Caco-2 (cell line): ENCODE results near the gene KRT85. TPM values are rescaled to one million over a fixed set of nuclear protein-coding genes. Genes with fewer than 3 reads are reported as not detected.
A peak's percentile ranks its signal among the peaks of the same experiment; 100 is the strongest.

Experiments used
- BruUV-seq: library from RNA; stranded (reverse); fragments of 400-500 nt; replicated peaks from 2 replicates; lab custom pipeline; 2021; lab: Mats Ljungman, UMichigan
- CTCF ChIA-PET: fragments of 300-600 bp; sonication (Branson Sonifier 250); formaldehyde crosslinking; loops from one replicate; lab custom pipeline; 2022; ENCODE audit warnings: antibody characterized with exemption; lab: Charles Lee
- POLR2A ChIA-PET: fragments of 300-600 bp; sonication (Branson Sonifier 250); formaldehyde crosslinking; loops from one replicate; lab custom pipeline; 2022; ENCODE audit warnings: antibody characterized with exemption; lab: Charles Lee
- DNase-seq, 2 experiments: peaks; one replicate each; pipeline versions ENCODE4 v3.0.0 to v3.0.0-alpha.2; 2020 to 2022
- H3K27me3 ChIP-seq: replicated peaks from 2 replicates; pipeline ENCODE4 v1.6.0; 2011; ENCODE audit warnings: low read length; ENCODE audit not compliant: control insufficient read depth, insufficient read depth
- H3K36me3 ChIP-seq: 2 replicates; pipeline ENCODE4 v1.5.1; 2011; ENCODE audit warnings: low read length; ENCODE audit not compliant: control insufficient read depth, insufficient read depth
- H3K4me1 ChIP-seq: fragments of 250-450 bp; sonication (Bioruptor Pico); 2 replicates; pipeline ENCODE4 v1.5.1; 2020; ENCODE audit warnings: mild to moderate bottlenecking
- H3K4me3 ChIP-seq: 2 replicates; pipeline ENCODE4 v1.5.1; 2011; ENCODE audit warnings: low read depth, mild to moderate bottlenecking, control low read depth, low read length
- H3K9me3 ChIP-seq: fragments of 250-450 bp; sonication (Bioruptor Pico); 2 replicates; pipeline ENCODE4 v1.5.1; 2020; ENCODE audit warnings: mild to moderate bottlenecking, moderate library complexity
- H3K27ac Mint-ChIP-seq: one replicate; pipeline ENCODE4 v1.8.0; 2022; ENCODE audit warnings: mixed read lengths; ENCODE audit not compliant: unreplicated experiment
- H3K27me3 Mint-ChIP-seq: one replicate; pipeline ENCODE4 v1.8.0; 2022; ENCODE audit warnings: mixed read lengths; ENCODE audit not compliant: insufficient read depth, unreplicated experiment
- H3K36me3 Mint-ChIP-seq: one replicate; pipeline ENCODE4 v1.8.0; 2022; ENCODE audit warnings: mild to moderate bottlenecking, mixed read lengths; ENCODE audit not compliant: insufficient read depth, unreplicated experiment
- H3K4me1 Mint-ChIP-seq: one replicate; pipeline ENCODE4 v1.8.0; 2022; ENCODE audit warnings: low read depth, mixed read lengths; ENCODE audit not compliant: unreplicated experiment
- H3K4me3 Mint-ChIP-seq: one replicate; pipeline ENCODE4 v1.8.0; 2022; ENCODE audit warnings: mild to moderate bottlenecking, moderate library complexity, mixed read lengths; ENCODE audit not compliant: unreplicated experiment
- H3K9me3 Mint-ChIP-seq: one replicate; pipeline ENCODE4 v1.8.0; 2022; ENCODE audit warnings: mixed read lengths; ENCODE audit not compliant: unreplicated experiment
- intact Hi-C: fragments of 100-400 bp; cut with micrococcal nuclease; formaldehyde crosslinking; loops from one replicate; pipeline ENCODE4 v1.10.0; 2022; ENCODE audit not compliant: unreplicated experiment
- total RNA-seq: library from RNA; stranded (reverse); gene quantifications from 2 replicates; pipeline ENCODE4 v1.2.3, GENCODE V29; 2022
- TF ChIP-seq, protein P1 (sequence below), 2 experiments: fragments of 200-600 bp in 1 of 2; IDR thresholded peaks; 1 replicate in 1 of 2; 2 replicates in 1 of 2; pipeline versions ENCODE4 v1.5.1 to v1.8.0; 2011 to 2022; ENCODE audit warnings: antibody characterized with exemption in 1 of 2, control low read depth in 1 of 2, inconsistent platforms in 1 of 2, low read depth in 1 of 2, low read length in 1 of 2, mild to moderate bottlenecking in 1 of 2, moderate library complexity in 1 of 2; ENCODE audit not compliant: insufficient read depth in 1 of 2, severe bottlenecking in 1 of 2, unreplicated experiment in 1 of 2

KRT85 gene
- total RNA-seq, 1 experiment from 2014 or later = not detected

DNA sequence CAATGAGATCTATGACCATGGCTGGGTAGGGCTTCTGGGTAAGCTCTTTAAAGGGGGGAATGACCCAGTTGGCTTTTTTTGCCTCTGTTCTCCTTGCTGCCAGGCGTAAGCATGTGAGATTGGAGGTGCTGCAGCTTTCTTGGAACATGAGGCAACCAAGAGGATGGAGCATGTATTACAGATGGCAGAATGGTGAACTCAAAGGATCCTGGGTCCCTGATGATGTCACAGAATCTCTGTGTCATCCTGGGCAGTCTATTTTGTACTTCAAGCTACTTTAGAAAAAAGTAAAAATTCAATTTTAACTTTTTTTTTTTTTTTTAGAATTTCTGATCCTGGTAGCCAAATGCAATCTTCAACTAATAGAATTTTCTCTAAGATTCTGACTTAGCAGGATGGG is 30.9 kb upstream of the KRT85 start:
- intact Hi-C loops = loop anchor here (5.0 to 10.0 kb wide), 3 partner anchors 64 to 587 kb away; no protein-coding TSS in a partner anchor
- Mint-ChIP-seq H3K4me3 (no peak overlapping the region), H3K9me3 (no peaks in the 10 kb centered on the region), H3K36me3 (no peaks in the 10 kb centered on the region), H3K27ac (no peak overlapping the region), H3K4me1 (no peaks in the 10 kb centered on the region), H3K27me3 (no peaks in the 10 kb centered on the region)
- DNase-seq = no peak
- no TSS peak for BruUV-seq
- TF ChIP-seq, protein P1, sequence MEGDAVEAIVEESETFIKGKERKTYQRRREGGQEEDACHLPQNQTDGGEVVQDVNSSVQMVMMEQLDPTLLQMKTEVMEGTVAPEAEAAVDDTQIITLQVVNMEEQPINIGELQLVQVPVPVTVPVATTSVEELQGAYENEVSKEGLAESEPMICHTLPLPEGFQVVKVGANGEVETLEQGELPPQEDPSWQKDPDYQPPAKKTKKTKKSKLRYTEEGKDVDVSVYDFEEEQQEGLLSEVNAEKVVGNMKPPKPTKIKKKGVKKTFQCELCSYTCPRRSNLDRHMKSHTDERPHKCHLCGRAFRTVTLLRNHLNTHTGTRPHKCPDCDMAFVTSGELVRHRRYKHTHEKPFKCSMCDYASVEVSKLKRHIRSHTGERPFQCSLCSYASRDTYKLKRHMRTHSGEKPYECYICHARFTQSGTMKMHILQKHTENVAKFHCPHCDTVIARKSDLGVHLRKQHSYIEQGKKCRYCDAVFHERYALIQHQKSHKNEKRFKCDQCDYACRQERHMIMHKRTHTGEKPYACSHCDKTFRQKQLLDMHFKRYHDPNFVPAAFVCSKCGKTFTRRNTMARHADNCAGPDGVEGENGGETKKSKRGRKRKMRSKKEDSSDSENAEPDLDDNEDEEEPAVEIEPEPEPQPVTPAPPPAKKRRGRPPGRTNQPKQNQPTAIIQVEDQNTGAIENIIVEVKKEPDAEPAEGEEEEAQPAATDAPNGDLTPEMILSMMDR (IDR thresholded peaks at IDR 0.05; ENCODE audit: insufficient read depth in 1 of 2, low read depth in 1 of 2, low read length in 1 of 2, severe bottlenecking in 1 of 2, unreplicated experiment in 1 of 2) = no peak
- Histone ChIP-seq H3K4me1 (no peaks in the 10 kb centered on the region), H3K4me3 (no peak overlapping the region), H3K27me3 (no peaks in the 10 kb centered on the region), H3K36me3 (no peaks in the 10 kb centered on the region), H3K9me3 (no peaks in the 10 kb centered on the region)
- CTCF ChIA-PET = interaction anchor here (0.7 kb wide), 1 partner anchor 10 kb away, joined by 3 read pairs; no protein-coding TSS in a partner anchor
- POLR2A ChIA-PET = no interaction called here

DNA sequence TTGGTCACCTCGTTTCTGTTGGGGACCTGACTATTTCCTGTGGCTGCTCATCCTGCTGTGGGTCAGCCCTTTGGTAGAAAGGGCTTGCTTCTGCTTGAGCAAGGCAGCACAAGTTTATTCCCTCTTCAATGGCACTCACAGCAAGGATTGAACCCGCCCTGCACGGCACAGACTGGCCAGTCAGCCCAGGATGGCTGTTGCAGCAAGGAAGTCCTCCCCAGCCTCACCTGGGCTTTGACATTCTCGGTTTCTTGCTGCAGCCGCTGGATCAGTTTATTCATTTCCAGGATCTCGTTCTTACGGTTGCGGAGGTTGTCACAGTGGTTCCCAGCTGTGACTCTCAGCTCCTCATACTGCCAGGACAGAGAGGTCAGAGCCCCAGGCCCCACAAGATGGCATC is 29.4 kb upstream of the KRT85 start:
- H3K4me3 Mint-ChIP-seq = no peak overlapping the region
- no peak overlapping the region for H3K27ac Mint-ChIP-seq
- no peak overlapping the region for H3K4me3 ChIP-seq
- H3K36me3 Mint-ChIP-seq = no peaks in the 10 kb centered on the region
- H3K36me3 ChIP-seq = no peaks in the 10 kb centered on the region
- no peaks in the 10 kb centered on the region for H3K4me1 Mint-ChIP-seq
- no peak for DNase-seq
- intact Hi-C loops = loop anchor here (5.0 to 10.0 kb wide), 3 partner anchors 66 to 588 kb away; no protein-coding TSS in a partner anchor
- H3K27me3 ChIP-seq = no peaks in the 10 kb centered on the region
- ChIA-PET CTCF (interaction anchor here (1.0 to 1.5 kb wide), 7 partner anchors 10 to 584 kb away, joined by 3 to 15 read pairs (median 8); no protein-coding TSS in a partner anchor), POLR2A (no interaction called here)
- no peaks in the 10 kb centered on the region for H3K4me1 ChIP-seq
- H3K9me3 ChIP-seq = no peaks in the 10 kb centered on the region
- TF ChIP-seq, protein P1 (IDR thresholded peaks at IDR 0.05; ENCODE audit: insufficient read depth in 1 of 2, low read depth in 1 of 2, low read length in 1 of 2, severe bottlenecking in 1 of 2, unreplicated experiment in 1 of 2) = no peak
- no peaks in the 10 kb centered on the region for H3K9me3 Mint-ChIP-seq
- BruUV-seq = no TSS peak
- H3K27me3 Mint-ChIP-seq = no peaks in the 10 kb centered on the region

DNA sequence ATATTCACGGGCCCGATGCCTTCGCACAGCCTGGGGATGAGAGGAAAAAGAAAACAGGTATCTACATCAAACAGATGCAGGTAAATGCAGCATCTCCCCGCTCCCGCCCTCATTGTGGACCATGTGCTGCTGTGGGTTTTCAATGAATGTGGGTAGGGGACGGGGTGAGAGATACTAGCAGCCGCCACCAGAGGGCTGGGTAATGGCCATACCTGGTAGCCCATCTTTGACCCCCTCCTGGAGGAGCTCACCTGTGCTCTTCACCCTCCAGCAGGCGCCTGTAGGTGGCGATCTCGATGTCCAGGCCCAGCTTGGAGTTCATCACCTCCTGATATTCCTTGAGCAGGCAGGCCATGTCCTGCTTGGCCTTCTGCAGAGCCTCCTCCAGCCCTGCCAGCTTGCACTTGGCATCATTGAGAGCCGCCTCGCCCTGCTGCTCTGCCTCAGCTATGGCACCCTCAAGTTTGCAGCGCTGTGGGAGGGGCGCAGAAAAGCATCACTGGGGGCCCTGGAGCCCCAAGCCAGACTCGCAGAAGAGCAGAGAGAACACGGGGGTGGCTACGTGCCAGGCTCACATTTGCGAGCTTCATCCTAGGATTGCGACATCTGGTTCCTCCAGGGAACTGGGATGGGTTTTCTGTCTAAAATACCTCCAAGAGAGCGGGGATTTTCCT is 28.6 kb upstream of the KRT85 start:
- BruUV-seq = no TSS peak
- TF ChIP-seq, protein P1 (IDR thresholded peaks at IDR 0.05; ENCODE audit: insufficient read depth in 1 of 2, low read depth in 1 of 2, low read length in 1 of 2, severe bottlenecking in 1 of 2, unreplicated experiment in 1 of 2) = peak; percentile 69 to 80
- Mint-ChIP-seq H3K4me1 (no peaks in the 10 kb centered on the region), H3K9me3 (no peaks in the 10 kb centered on the region), H3K4me3 (no peak overlapping the region), H3K27me3 (no peaks in the 10 kb centered on the region), H3K27ac (no peak overlapping the region), H3K36me3 (no peaks in the 10 kb centered on the region)
- DNase-seq = peak; percentile 83 to 84
- H3K9me3 ChIP-seq = no peaks in the 10 kb centered on the region
- H3K4me1 ChIP-seq = no peaks in the 10 kb centered on the region
- intact Hi-C loops = loop anchor here (5.0 to 10.0 kb wide), 3 partner anchors 66 to 589 kb away; no protein-coding TSS in a partner anchor
- POLR2A ChIA-PET = no interaction called here
- CTCF ChIA-PET = interaction anchor here (0.5 to 1.5 kb wide), 24 partner anchors 9 to 996 kb away, joined by 3 to 15 read pairs (median 4); partner anchors contain the start of gene EIF4B
- no peaks in the 10 kb centered on the region for H3K27me3 ChIP-seq
- H3K36me3 ChIP-seq = no peaks in the 10 kb centered on the region
- no peak overlapping the region for H3K4me3 ChIP-seq
